IPS DF 6.9 (cell line): ENCODE results near the gene EWSR1.
"Not testable (repeated sequence)": the region's sequence is repeated elsewhere in the genome, so short reads cannot be mapped to it uniquely, and the experiment has no call there.

Experiments used
- DNase-seq: peaks from one replicate; pipeline ENCODE4 v3.0.0-alpha.2; 2013; ENCODE audit warnings: low read depth, low spot score
- H3K27ac ChIP-seq: one replicate; pipeline ENCODE4 v1.5.1; 2013; ENCODE audit warnings: low read length, control low read depth
- H3K27me3 ChIP-seq: 2 replicates; pipeline ENCODE4 v1.6.1; 2013; ENCODE audit warnings: mild to moderate bottlenecking, low read length; ENCODE audit not compliant: control insufficient read depth, insufficient read depth
- H3K36me3 ChIP-seq: 2 replicates; pipeline ENCODE4 v1.6.1; 2013; ENCODE audit warnings: low read length; ENCODE audit not compliant: control insufficient read depth, insufficient read depth
- H3K4me1 ChIP-seq: 2 replicates; pipeline ENCODE4 v1.6.1; 2013; ENCODE audit warnings: low read length; ENCODE audit not compliant: control insufficient read depth, insufficient read depth
- H3K4me3 ChIP-seq: 2 replicates; pipeline ENCODE4 v1.5.1; 2013; ENCODE audit warnings: mild to moderate bottlenecking, low read length
- H3K9me3 ChIP-seq: 2 replicates; pipeline ENCODE4 v1.6.1; 2013; ENCODE audit warnings: low read length, inconsistent platforms; ENCODE audit not compliant: control insufficient read depth, insufficient read depth
- WGBS: extraction: QIAGEN DNeasy Blood & Tissue Kit; methylation state at CpG from one replicate; pipeline ENCODE4 v1.1.7; 2013; ENCODE audit warnings: mixed read lengths, missing lambda C conversion rate; ENCODE audit not compliant: insufficient read length, insufficient coverage; 5-methylcytosine and 5-hydroxymethylcytosine counted together

The EWSR1 gene

GRCh38 chr22:29230972-29231875 lies 36.8 kb upstream of the EWSR1 start:
- no peak overlapping the region for H3K4me3 ChIP-seq
- H3K27me3 ChIP-seq, result no peaks in the 10 kb centered on the region
- H3K9me3 ChIP-seq, result no peaks in the 10 kb centered on the region
- H3K27ac ChIP-seq, result no peak overlapping the region
- no peaks in the 10 kb centered on the region for H3K4me1 ChIP-seq
- no peaks in the 10 kb centered on the region for H3K36me3 ChIP-seq
- no CpG with 5 or more reads among the region's 19 CpGs for WGBS
- DNase-seq, result no peak

GRCh38 chr22:29231971-29232959 lies 35.8 kb upstream of the EWSR1 start:
- H3K27me3 ChIP-seq, result no peaks in the 10 kb centered on the region
- H3K36me3 ChIP-seq, result no peaks in the 10 kb centered on the region
- WGBS, result no CpG with 5 or more reads among the region's 22 CpGs
- no peaks in the 10 kb centered on the region for H3K4me1 ChIP-seq
- no peaks in the 10 kb centered on the region for H3K9me3 ChIP-seq
- no peak overlapping the region for H3K27ac ChIP-seq
- no peak overlapping the region for H3K4me3 ChIP-seq
- DNase-seq, result no peak

DNA sequence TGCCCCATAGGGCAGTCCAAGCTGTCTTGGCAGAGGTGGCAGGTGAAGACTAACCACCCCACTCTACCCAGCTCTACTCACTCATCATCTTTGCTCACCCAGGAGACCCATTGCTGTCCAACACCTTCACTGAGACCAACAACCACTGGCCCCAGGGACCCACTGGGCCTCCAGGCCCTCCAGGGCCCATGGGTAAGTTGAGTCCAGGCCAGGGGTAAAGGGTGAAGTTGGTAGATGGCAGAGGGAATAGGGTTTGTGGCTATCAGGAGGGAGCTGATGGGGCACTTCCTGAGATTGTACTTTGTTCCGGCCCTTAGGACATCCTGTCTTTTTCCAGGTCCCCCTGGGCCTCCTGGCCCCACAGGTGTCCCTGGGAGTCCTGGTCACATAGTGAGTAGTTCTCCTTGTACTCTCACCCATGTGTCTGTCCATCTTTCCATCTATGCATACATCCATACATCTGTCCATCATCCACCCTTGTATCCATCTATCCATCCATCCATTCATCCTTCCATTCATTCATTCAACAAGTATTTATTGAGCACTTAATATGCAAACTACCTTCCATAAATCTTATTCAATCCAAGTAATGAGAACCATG lies 34.7 kb upstream of the EWSR1 start:
- Histone ChIP-seq H3K27me3 (no peaks in the 10 kb centered on the region), H3K4me3 (no peak overlapping the region; the same call in 1 of the 2 replicates), H3K9me3 (no peaks in the 10 kb centered on the region), H3K4me1 (no peaks in the 10 kb centered on the region), H3K36me3 (no peaks in the 10 kb centered on the region), H3K27ac (no peak overlapping the region)
- no peak for DNase-seq
- WGBS, result no CpG with 5 or more reads among the region's 1 CpG

DNA sequence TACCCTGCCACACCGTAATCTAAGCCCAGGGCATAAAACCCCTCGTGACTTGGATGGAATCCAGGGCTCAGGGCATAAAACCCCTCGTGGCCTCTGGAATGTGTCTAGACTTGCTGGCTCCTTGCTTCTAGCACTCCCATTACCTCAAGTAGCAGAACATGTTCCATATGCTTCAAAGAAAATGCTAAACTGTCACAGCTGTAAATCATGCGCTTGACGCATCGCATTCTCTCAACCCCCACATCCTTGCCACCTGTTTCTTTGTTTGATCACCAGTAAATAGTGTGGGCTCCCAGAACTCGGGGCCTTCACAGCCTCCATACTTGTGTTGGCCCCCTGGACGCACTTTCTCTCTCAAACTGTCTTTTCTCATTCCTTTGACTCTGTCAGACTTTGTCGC lies 27.6 kb upstream of the EWSR1 start:
- not testable (repeated sequence) for H3K27ac ChIP-seq

DNA sequence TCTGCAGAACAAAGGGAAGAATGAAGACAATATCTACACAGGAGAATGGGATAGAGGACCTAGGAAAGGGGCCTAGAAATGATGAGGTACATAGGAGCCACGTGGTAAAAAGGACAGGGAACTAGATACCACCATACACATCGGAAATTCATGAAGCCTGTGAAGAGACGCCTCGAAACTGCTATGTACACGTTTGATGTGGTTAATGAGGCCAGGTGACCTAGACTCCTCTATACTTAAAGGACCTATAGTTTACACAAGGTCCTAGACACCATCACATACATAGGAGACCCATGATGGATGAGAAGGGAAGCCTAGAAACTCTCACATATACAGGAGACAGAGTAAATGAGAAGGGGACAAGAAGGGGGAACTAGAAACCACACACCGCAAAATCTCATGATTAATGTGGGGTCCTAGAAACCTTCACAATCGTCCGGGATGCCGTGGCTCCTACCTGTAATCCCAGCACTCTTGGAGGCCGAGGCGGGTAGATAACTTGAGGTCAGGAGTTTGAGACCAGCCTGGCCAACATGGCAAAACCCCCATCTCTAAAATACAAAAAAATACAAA lies 24.1 kb upstream of the EWSR1 start:
- Histone ChIP-seq H3K4me3 (no peak overlapping the region), H3K27me3 (no peaks in the 10 kb centered on the region), H3K27ac (no peak overlapping the region), H3K36me3 (no peaks in the 10 kb centered on the region), H3K9me3 (no peaks in the 10 kb centered on the region), H3K4me1 (no peaks in the 10 kb centered on the region; the same call in 1 of the 2 replicates)
- no CpG with 5 or more reads among the region's 11 CpGs for WGBS
- no peak for DNase-seq

More for the DNA sequence above, 27.6 kb upstream of the EWSR1 start:
- not testable (repeated sequence) for H3K4me3 ChIP-seq, H3K36me3 ChIP-seq, DNase-seq, H3K9me3 ChIP-seq, H3K27me3 ChIP-seq, H3K4me1 ChIP-seq
- no CpG with 5 or more reads among the region's 9 CpGs for WGBS

- no CpG with 5 or more reads among the region's 7 CpGs for WGBS
- H3K36me3 ChIP-seq, result no peaks in the 10 kb centered on the region
- H3K27me3 ChIP-seq, result no peaks in the 10 kb centered on the region
- no peak overlapping the region for H3K27ac ChIP-seq
- no peak overlapping the region for H3K4me3 ChIP-seq
- DNase-seq, result no peak
- no peaks in the 10 kb centered on the region for H3K9me3 ChIP-seq
- H3K4me1 ChIP-seq, result no peaks in the 10 kb centered on the region; the same call in 1 of the 2 replicates
These were observed 23.1 kb upstream of the EWSR1 start for GRCh38 chr22:29244785-29245625.

DNA sequence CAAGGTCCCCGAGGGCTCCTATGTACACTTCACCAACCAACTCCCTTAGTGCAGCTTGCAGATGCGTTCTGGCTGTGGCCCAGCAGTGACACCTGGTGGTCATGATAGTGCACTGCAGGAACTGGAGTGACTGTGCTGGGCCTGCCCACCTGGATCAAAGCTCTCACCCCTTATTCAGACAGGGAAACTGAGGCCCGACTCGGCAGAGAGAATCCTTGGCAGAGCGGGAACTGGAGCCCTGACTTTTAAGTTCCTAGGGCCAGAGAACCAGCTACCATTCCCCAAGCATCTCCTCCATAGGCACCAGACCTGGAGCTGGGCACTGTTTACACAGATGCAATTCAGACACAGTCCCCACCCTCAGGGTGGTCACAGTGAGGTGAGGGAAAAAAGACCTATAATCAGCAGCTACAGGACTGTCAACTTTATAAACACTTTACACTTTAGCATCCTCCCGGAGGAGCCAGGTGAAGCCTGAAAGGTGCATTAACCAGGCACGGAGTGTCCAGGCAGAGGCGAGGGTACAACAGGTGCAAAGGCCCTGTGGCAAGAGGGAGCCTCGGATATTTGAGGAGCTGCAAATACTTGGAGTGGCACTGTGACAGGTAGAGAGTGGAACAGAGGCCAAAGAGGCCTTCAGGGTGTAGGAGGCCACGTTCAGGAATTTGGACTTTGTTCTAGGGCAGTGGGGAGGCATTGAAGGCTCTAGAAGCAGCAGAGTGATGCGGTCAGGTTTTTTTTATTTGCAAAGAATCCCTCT lies 22.3 kb upstream of the EWSR1 start:
- DNase-seq, result peak; percentile 52
- H3K27ac ChIP-seq, result no peak overlapping the region
- no CpG with 5 or more reads among the region's 11 CpGs for WGBS
- H3K9me3 ChIP-seq, result no peaks in the 10 kb centered on the region
- H3K4me3 ChIP-seq, result no peak overlapping the region
- no peaks in the 10 kb centered on the region for H3K36me3 ChIP-seq
- H3K27me3 ChIP-seq, result no peaks in the 10 kb centered on the region
- H3K4me1 ChIP-seq, result no peaks in the 10 kb centered on the region; the same call in 1 of the 2 replicates

- DNase-seq, H3K9me3 ChIP-seq, H3K27me3 ChIP-seq, H3K27ac ChIP-seq, H3K4me3 ChIP-seq, H3K4me1 ChIP-seq, H3K36me3 ChIP-seq: not testable (repeated sequence)
- WGBS, result no CpG with 5 or more reads among the region's 10 CpGs
These were observed 20.2 kb upstream of the EWSR1 start for GRCh38 chr22:29247891-29248290.

DNA sequence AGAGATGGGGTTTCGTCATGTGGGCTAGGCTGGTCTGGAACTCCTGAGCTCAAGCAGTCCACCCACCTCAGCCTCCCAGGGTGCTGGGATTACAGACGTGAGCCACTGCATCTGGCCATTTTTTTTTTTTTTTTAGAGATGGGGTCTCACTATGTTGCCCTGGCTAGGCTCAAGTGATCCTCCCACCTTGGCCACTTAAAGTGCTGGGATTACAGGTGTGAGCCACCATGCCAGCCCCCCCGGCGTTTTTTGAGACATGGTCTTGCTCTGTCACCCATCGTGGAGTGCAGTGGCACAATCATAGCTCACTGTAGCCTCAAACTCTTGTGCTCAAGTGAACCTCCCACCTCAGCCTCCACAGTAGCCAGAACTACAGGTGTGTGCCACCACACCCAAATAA lies 16.8 kb upstream of the EWSR1 start:
- H3K4me1 ChIP-seq, result no peaks in the 10 kb centered on the region
- WGBS, result no CpG with 5 or more reads among the region's 5 CpGs
- H3K27ac ChIP-seq, result no peak overlapping the region
- DNase-seq, result no peak
- H3K36me3 ChIP-seq, result no peaks in the 10 kb centered on the region
- H3K27me3 ChIP-seq, result no peaks in the 10 kb centered on the region
- no peaks in the 10 kb centered on the region for H3K9me3 ChIP-seq
- H3K4me3 ChIP-seq, result no peak overlapping the region
